Fibroblast of lung (primary cell): ENCODE measurements around the gene CDKAL1.

Source experiments
- CTCF ChIP-seq, 2 donors: IDR thresholded peaks in 1 of 2; conservative IDR thresholded peaks in 1 of 2; 1 replicate in 1 of 2; 2 replicates in 1 of 2; pipeline ENCODE4 v1.5.1; 2011 to 2012; ENCODE audit warnings: low read length in 2 of 2, control low read depth in 1 of 2, inconsistent platforms in 1 of 2, low read depth in 1 of 2, mild to moderate bottlenecking in 1 of 2
- EZH2 ChIP-seq: IDR thresholded peaks from 2 replicates; pipeline ENCODE4 v1.5.1; 2012; ENCODE audit warnings: low read length, control low read depth, mild to moderate bottlenecking; ENCODE audit errors: missing control alignments

GRCh38 chr6:20722455-20722854, 188.2 kb downstream of the CDKAL1 start:
- TF ChIP-seq CTCF (conservative IDR thresholded peaks at IDR 0.05 in 1 of 2, IDR thresholded peaks at IDR 0.05 in 1 of 2; ENCODE audit: low read depth in 1 of 2, low read length in 2 of 2) (no peak), EZH2 (no peak)
